ENCODE data around the gene RRP9. TPM values are rescaled to one million over a fixed set of nuclear protein-coding genes. Genes with fewer than 3 reads are reported as not detected.
"Not testable (repeated sequence)": the region's sequence is repeated elsewhere in the genome, so short reads cannot be mapped to it uniquely, and the experiment has no call there.

The RRP9 gene, protein sequence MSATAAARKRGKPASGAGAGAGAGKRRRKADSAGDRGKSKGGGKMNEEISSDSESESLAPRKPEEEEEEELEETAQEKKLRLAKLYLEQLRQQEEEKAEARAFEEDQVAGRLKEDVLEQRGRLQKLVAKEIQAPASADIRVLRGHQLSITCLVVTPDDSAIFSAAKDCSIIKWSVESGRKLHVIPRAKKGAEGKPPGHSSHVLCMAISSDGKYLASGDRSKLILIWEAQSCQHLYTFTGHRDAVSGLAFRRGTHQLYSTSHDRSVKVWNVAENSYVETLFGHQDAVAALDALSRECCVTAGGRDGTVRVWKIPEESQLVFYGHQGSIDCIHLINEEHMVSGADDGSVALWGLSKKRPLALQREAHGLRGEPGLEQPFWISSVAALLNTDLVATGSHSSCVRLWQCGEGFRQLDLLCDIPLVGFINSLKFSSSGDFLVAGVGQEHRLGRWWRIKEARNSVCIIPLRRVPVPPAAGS
- total RNA-seq: 12.5 TPM

DNA sequence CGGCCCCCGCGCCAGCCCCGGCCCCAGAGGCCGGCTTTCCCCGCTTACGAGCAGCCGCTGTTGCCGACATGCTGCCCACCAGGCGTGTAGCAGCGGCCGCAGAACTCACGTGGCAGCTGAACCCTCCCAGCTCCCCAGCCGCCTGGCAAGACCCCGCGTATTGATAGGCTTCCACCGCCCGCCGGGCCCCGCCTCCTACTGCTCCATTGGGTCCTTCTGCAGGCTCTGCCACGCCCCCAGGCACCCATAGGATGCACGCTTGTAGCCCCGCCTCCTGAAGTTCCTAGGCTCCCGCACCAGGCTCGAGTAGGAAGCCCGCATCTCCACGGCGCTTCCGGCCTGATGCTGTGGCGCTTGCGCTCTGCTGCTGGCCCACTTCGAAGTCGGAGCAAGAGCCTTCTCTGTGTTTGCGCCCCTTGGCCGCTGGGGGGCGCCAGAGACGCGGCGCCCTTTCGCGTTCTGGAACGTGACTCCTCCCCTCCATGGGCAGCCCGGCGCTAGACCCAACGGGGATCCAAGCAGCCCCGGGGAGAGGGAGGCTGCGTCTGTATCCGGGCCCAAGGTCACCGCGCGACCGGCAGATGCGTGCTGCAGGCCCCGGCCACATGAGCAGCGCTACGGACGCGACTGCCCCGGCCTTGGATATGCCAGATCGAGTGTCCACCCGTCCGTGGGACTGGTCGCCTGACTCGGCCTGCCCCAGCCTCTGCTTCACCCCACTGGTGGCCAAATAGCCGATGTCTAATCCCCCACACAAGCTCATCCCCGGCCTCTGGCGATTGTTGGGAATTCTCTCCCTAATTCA, at the start of gene RRP9, which contains the start of gene PARP3:
TSS of gene RRP9 (minus strand) at position 107 of the 805 bp plus-strand sequence. CDS start at position 70, 37 bp downstream.
TSS of gene PARP3 (plus strand) at position 566 of the 805 bp plus-strand sequence. CDS start 993 bp downstream, outside the sequence.
- TF ChIP-seq POLR2AphosphoS5 (IDR thresholded peaks at IDR 0.05; ENCODE audit: insufficient read depth in 1 of 2, low read depth in 1 of 2) (peak; percentile 91 to 98), POLR2A (IDR thresholded peaks at IDR 0.05) (peak in 1 of 2 donors; percentile 40)
- TF ChIP-seq, protein P1, sequence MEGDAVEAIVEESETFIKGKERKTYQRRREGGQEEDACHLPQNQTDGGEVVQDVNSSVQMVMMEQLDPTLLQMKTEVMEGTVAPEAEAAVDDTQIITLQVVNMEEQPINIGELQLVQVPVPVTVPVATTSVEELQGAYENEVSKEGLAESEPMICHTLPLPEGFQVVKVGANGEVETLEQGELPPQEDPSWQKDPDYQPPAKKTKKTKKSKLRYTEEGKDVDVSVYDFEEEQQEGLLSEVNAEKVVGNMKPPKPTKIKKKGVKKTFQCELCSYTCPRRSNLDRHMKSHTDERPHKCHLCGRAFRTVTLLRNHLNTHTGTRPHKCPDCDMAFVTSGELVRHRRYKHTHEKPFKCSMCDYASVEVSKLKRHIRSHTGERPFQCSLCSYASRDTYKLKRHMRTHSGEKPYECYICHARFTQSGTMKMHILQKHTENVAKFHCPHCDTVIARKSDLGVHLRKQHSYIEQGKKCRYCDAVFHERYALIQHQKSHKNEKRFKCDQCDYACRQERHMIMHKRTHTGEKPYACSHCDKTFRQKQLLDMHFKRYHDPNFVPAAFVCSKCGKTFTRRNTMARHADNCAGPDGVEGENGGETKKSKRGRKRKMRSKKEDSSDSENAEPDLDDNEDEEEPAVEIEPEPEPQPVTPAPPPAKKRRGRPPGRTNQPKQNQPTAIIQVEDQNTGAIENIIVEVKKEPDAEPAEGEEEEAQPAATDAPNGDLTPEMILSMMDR (IDR thresholded peaks at IDR 0.05): peak; percentile 98 to 100 (median 99)
- H3K27me3 ChIP-seq: no peaks in the 10 kb centered on the region
- H3K36me3 ChIP-seq: peaks cover 0 to 11% of the 10 kb centered on the region in 2 donors
- H3K9me3 ChIP-seq: no peaks in the 10 kb centered on the region
- peak within 1 kb of the TSS; percentile 69 to 76 for H3K4me3 ChIP-seq
- intact Hi-C loops (cut with DNase I): loop anchor here (2.0 kb wide), 1 partner anchor 33 kb away; the partner anchor contains the start of genes ABHD14A and ABHD14B
- peak within 1 kb of the TSS; percentile 88 for H3K27ac ChIP-seq
- peaks cover 31% of the 10 kb centered on the region for H3K4me1 ChIP-seq
- DNase-seq (ENCODE audit: extremely low spot score in 2 of 2): peak; percentile 99 to 100

DNA sequence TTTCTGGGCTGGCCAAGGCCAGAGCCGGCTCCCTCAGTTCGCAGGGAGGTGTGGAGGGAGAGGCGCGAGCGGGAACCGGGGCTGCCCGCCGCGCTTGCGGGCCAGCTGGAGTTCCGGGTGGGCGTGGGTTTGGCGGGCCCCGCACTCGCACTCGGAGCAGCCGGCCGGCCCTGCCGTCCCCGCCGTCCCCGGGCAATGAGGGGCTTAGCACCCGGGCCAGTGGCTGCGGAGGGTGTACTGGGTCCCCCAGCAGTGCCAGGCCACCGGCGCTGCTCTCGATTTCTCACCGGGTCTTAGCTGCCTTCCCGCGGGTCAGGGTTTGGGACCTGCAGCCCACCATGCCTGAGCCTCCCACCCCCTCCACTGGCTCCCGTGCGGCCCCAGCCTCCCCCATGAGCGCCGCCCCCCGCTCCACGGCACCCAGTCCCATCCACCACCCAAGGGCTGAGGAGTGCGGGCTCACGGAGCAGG, 48.8 kb upstream of the RRP9 start:
- DNase-seq (ENCODE audit: extremely low spot score in 2 of 2); H3K27ac ChIP-seq; H3K4me3 ChIP-seq; intact Hi-C loops (cut with DNase I); H3K27me3 ChIP-seq; H3K9me3 ChIP-seq: not testable (repeated sequence)
- peaks cover 0 to 17% of the 10 kb centered on the region in 2 donors for H3K36me3 ChIP-seq
- peaks cover 28% of the 10 kb centered on the region for H3K4me1 ChIP-seq

DNA sequence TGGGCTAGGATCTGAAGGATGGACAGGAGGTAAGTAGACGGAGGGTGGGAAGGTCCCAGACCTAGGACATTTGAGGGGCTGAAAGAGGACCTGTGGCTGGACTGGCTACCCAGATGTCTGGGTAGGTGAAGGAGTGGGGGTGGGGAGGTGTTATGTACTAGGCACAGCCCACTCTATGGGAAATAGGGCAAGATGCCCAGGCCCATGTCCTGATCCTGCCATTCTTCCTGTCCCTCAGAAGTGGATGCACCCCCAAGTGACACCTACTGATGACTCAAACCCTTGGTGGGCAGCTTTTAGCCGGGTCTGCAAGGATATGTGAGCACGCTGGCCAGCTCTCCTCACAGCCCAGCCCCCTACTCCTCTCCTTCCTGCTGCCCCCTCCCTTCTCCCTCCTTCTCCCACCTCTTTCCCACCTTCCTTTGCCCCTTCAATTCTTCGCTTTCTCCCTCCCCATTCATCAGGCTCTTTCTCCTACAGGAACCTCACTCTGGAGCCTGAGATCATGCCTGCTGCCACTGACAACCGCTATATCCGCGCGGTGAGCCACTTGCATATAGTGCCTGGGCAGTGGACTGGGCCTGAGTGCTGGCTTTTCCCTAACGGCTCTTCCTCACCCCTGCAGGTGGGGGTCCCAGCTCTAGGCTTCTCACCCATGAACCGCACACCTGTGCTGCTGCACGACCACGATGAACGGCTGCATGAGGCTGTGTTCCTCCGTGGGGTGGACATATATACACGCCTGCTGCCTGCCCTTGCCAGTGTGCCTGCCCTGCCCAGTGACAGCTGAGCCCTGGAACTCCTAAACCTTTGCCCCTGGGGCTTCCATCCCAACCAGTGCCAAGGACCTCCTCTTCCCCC, 46.8 kb upstream of the RRP9 start:
- Histone ChIP-seq H3K27ac (no peak overlapping the region), H3K4me3 (no peak overlapping the region), H3K4me1 (peaks cover 17% of the 10 kb centered on the region), H3K27me3 (no peaks in the 10 kb centered on the region), H3K9me3 (no peaks in the 10 kb centered on the region), H3K36me3 (peaks cover 0 to 4% of the 10 kb centered on the region in 2 donors)
- intact Hi-C loops (cut with DNase I): no loop called here
- TF ChIP-seq, protein P1 (IDR thresholded peaks at IDR 0.05): no peak
- TF ChIP-seq POLR2A (IDR thresholded peaks at IDR 0.05) (no peak), POLR2AphosphoS5 (IDR thresholded peaks at IDR 0.05; ENCODE audit: insufficient read depth in 1 of 2, low read depth in 1 of 2) (no peak)
- no peak for DNase-seq (ENCODE audit: extremely low spot score in 2 of 2)

DNA sequence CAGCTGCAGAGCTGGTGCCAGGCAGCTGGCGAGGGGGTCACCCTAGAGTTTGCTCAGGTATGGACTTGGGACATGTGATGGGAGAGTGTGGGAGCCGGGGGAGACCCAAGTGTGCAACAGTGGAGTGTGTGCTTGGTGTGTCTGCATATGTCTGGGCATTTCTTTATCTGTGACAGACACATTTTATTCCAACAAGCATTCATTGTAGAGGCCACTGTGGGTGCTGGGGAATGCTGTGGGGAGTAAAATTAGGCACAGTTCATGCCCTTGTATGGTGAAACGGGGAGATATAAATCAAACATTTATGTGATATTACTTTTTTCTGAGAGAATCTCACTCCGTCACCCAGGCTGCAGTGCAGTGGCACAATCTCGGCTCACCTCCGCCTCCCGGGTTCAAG, 45.9 kb upstream of the RRP9 start:
- no peak for TF ChIP-seq POLR2AphosphoS5 (IDR thresholded peaks at IDR 0.05; ENCODE audit: insufficient read depth in 1 of 2, low read depth in 1 of 2)
- TF ChIP-seq POLR2A (IDR thresholded peaks at IDR 0.05): no peak
- TF ChIP-seq, protein P1 (IDR thresholded peaks at IDR 0.05): no peak
- intact Hi-C loops (cut with DNase I): no loop called here
- no peaks in the 10 kb centered on the region for H3K36me3 ChIP-seq
- H3K27ac ChIP-seq: no peak overlapping the region
- DNase-seq (ENCODE audit: extremely low spot score in 2 of 2): no peak
- H3K4me1 ChIP-seq: peaks cover 16% of the 10 kb centered on the region
- no peak overlapping the region for H3K4me3 ChIP-seq
- H3K9me3 ChIP-seq: no peaks in the 10 kb centered on the region
- H3K27me3 ChIP-seq: no peaks in the 10 kb centered on the region
